GM23248 (cell line): ENCODE data around the gene ATF5.

Source experiments
- EZH2 ChIP-seq: fragments of 200-600 bp; sonication (generic); IDR thresholded peaks from 2 replicates; pipeline ENCODE4 v1.6.1; 2018; ENCODE audit warnings: antibody characterized with exemption, mild to moderate bottlenecking; ENCODE audit not compliant: insufficient read depth, poor library complexity, severe bottlenecking
- EZH2phosphoT487 ChIP-seq: fragments of 200-600 bp; sonication (generic); IDR thresholded peaks from 2 replicates; pipeline ENCODE4 v1.6.1; 2018; ENCODE audit warnings: antibody characterized with exemption, moderate library complexity, mild to moderate bottlenecking, low read depth; ENCODE audit not compliant: insufficient read depth

- TF ChIP-seq EZH2 (no peak), EZH2phosphoT487 (no peak)
Measured at GRCh38 chr19:49887037-49887664, 41.9 kb upstream of the ATF5 start.
